ENCODE data around the gene SECTM1.
"Not testable (repeated sequence)": the region's sequence is repeated elsewhere in the genome, so short reads cannot be mapped to it uniquely, and the experiment has no call there.

The SECTM1 gene

GRCh38 chr17:82365606-82366295 lies 32.2 kb upstream of the SECTM1 start:
- in situ Hi-C loops (cut with MboI; ENCODE audit: low sequenced_read_pairs, unreplicated experiment): no loop called here
- TF ChIP-seq CTCF (IDR thresholded peaks at IDR 0.05; ENCODE audit: borderline replicate concordance, control extremely low read depth, extremely low read depth, insufficient read depth, missing control alignments): no peak
- no peak for DNase-seq (ENCODE audit: low spot score)

GRCh38 chr17:82361885-82362633 lies 28.5 kb upstream of the SECTM1 start:
- in situ Hi-C loops (cut with MboI; ENCODE audit: low sequenced_read_pairs, unreplicated experiment): no loop called here
- TF ChIP-seq CTCF (IDR thresholded peaks at IDR 0.05; ENCODE audit: borderline replicate concordance, control extremely low read depth, extremely low read depth, insufficient read depth, missing control alignments): no peak
- no peak for DNase-seq (ENCODE audit: low spot score)

GRCh38 chr17:82359451-82360074 lies 26.0 kb upstream of the SECTM1 start:
- in situ Hi-C loops (cut with MboI; ENCODE audit: low sequenced_read_pairs, unreplicated experiment); DNase-seq (ENCODE audit: low spot score): not testable (repeated sequence)

GRCh38 chr17:82358465-82359350 lies 25.1 kb upstream of the SECTM1 start, which contains the start of gene TEX19:
Gene TEX19, plus strand, starts transcription at chr17:82359247. Its CDS starts 2,904 bp downstream, at chr17:82362151.
- DNase-seq (ENCODE audit: low spot score): peak; percentile 61

GRCh38 chr17:82357394-82357793 lies 23.8 kb upstream of the SECTM1 start:
- no peak for DNase-seq (ENCODE audit: low spot score)
- in situ Hi-C loops (cut with MboI; ENCODE audit: low sequenced_read_pairs, unreplicated experiment): no loop called here
- TF ChIP-seq CTCF (IDR thresholded peaks at IDR 0.05; ENCODE audit: borderline replicate concordance, control extremely low read depth, extremely low read depth, insufficient read depth, missing control alignments): no peak

More at GRCh38 chr17:82358465-82359350, 25.1 kb upstream of the SECTM1 start, which contains the start of gene TEX19:
- no peak for TF ChIP-seq CTCF (IDR thresholded peaks at IDR 0.05; ENCODE audit: borderline replicate concordance, control extremely low read depth, extremely low read depth, insufficient read depth, missing control alignments)
- in situ Hi-C loops (cut with MboI; ENCODE audit: low sequenced_read_pairs, unreplicated experiment): no loop called here

GRCh38 chr17:82356845-82357355 lies 23.3 kb upstream of the SECTM1 start:
- no peak for TF ChIP-seq CTCF (IDR thresholded peaks at IDR 0.05; ENCODE audit: borderline replicate concordance, control extremely low read depth, extremely low read depth, insufficient read depth, missing control alignments)
- in situ Hi-C loops (cut with MboI; ENCODE audit: low sequenced_read_pairs, unreplicated experiment): no loop called here
- no peak for DNase-seq (ENCODE audit: low spot score)
